SIG-M5 treated with dmso at 0.1 percent for 504 hours (cell line): ENCODE data around the gene KIAA1191.

Experiments
- DNase-seq: peaks from one replicate; lab custom pipeline; 2025; ENCODE audit not compliant: unreplicated experiment; lab: John Stamatoyannopoulos, UW

KIAA1191 gene

GRCh38 chr5:176365351-176366231 is 4.0 kb upstream of the KIAA1191 start, which contains the start of gene ARL10:
Gene ARL10, plus strand, starts transcription at chr5:176365487. Its CDS starts 77 bp downstream, at chr5:176365564.
- no peak for DNase-seq

- DNase-seq: no peak
Observed at GRCh38 chr5:176364765-176365350, 3.3 kb upstream of the KIAA1191 start.

- no peak for DNase-seq
Observed at GRCh38 chr5:176362233-176362490, 598 bp upstream of the KIAA1191 start.

- DNase-seq: no peak
Observed at GRCh38 chr5:176360894-176361436, 599 bp downstream of the KIAA1191 start.

GRCh38 chr5:176359658-176360057 is 1.9 kb downstream of the KIAA1191 start:
- no peak for DNase-seq

GRCh38 chr5:176356179-176356566 is 5.4 kb downstream of the KIAA1191 start:
- DNase-seq: no peak

- no peak for DNase-seq
Observed at GRCh38 chr5:176355400-176356178, 6.0 kb downstream of the KIAA1191 start.

GRCh38 chr5:176353533-176353932 is 8.0 kb downstream of the KIAA1191 start:
- no peak for DNase-seq

- DNase-seq: no peak
Observed at GRCh38 chr5:176352116-176352878, 9.3 kb downstream of the KIAA1191 start.

- DNase-seq: no peak
Observed at GRCh38 chr5:176350416-176350815, 11.1 kb downstream of the KIAA1191 start.

- DNase-seq: no peak
Observed at GRCh38 chr5:176342766-176343458, 18.7 kb downstream of the KIAA1191 start.

GRCh38 chr5:176342158-176342483 is 19.4 kb downstream of the KIAA1191 start:
- no peak for DNase-seq

GRCh38 chr5:176341325-176342157 is 20.0 kb downstream of the KIAA1191 start:
- DNase-seq: no peak

- DNase-seq: no peak
Observed at GRCh38 chr5:176339304-176339703, 22.3 kb downstream of the KIAA1191 start.

- DNase-seq: no peak
Observed at GRCh38 chr5:176337913-176338312, 23.7 kb downstream of the KIAA1191 start.

- no peak for DNase-seq
Observed at GRCh38 chr5:176334031-176334770, 27.4 kb downstream of the KIAA1191 start.

GRCh38 chr5:176320577-176320976 is 41.0 kb downstream of the KIAA1191 start:
- no peak for DNase-seq

- no peak for DNase-seq
Observed at GRCh38 chr5:176319827-176320554, 41.6 kb downstream of the KIAA1191 start.
